Breast epithelium (tissue), 4 donors: ENCODE data around the gene CAMK2N2. TPM values are rescaled to one million over a fixed set of nuclear protein-coding genes. Genes with fewer than 3 reads are reported as not detected.

Source experiments
- DNase-seq, 2 donors: peaks; one replicate each; pipeline ENCODE4 v3.0.0-alpha.2; 2019; ENCODE audit warnings: low spot score in 2 of 2
- H3K27ac ChIP-seq, 2 donors: fragments of 200-600 bp; sonication (generic) in 1 of 2; one replicate each; pipeline ENCODE4 v1.5.1; 2016 to 2019; ENCODE audit warnings: mild to moderate bottlenecking in 1 of 2
- H3K27me3 ChIP-seq, 2 donors: fragments of 200-600 bp; sonication (generic) in 1 of 2; one replicate each; pipeline versions ENCODE4 v1.5.1 to v1.6.0; 2017 to 2019; ENCODE audit warnings: control low read depth in 1 of 2, mild to moderate bottlenecking in 1 of 2
- H3K36me3 ChIP-seq: fragments of 200-600 bp; one replicate; pipeline ENCODE4 v1.5.1; 2019
- H3K4me1 ChIP-seq, 2 donors: fragments of 200-600 bp; sonication (generic); one replicate each; pipeline ENCODE4 v1.5.1; 2016 to 2019; ENCODE audit warnings: control low read depth in 1 of 2
- H3K4me3 ChIP-seq, 3 donors: fragments of 200-600 bp; sonication (generic); 1 replicate in 2 of 3; 2 replicates in 1 of 3; pipeline ENCODE4 v1.5.1; 2016 to 2019; ENCODE audit warnings: mild to moderate bottlenecking in 3 of 3, moderate library complexity in 2 of 3
- H3K9me3 ChIP-seq, 2 donors: fragments of 200-600 bp; sonication (generic) in 1 of 2; one replicate each; pipeline ENCODE4 v1.5.1; 2016 to 2019; ENCODE audit warnings: control low read depth in 1 of 2
- CTCF ChIP-seq, 3 donors: fragments of 450-650 bp; IDR thresholded peaks; one replicate each; pipeline ENCODE4 v1.5.1; 2016 to 2017; ENCODE audit warnings: antibody characterized with exemption in 3 of 3, mild to moderate bottlenecking in 3 of 3, moderate library complexity in 3 of 3
- POLR2A ChIP-seq: fragments of 450-650 bp; IDR thresholded peaks from one replicate; pipeline ENCODE4 v1.6.1; 2016; ENCODE audit warnings: antibody characterized with exemption, mild to moderate bottlenecking, moderate library complexity
- POLR2AphosphoS5 ChIP-seq, 3 donors: sonication (generic); formaldehyde crosslinking; IDR thresholded peaks; one replicate each; pipeline ENCODE4 v1.6.1; 2017; ENCODE audit warnings: antibody characterized with exemption in 3 of 3
- intact Hi-C: fragments of 100-400 bp; cut with DNase I; formaldehyde crosslinking; loops from one replicate; pipeline ENCODE4 v1.15.1; 2023; ENCODE audit warnings: low total_unique reads
- total RNA-seq, 3 donors: library from RNA; depleted of rRNA; stranded (reverse); fragments of >200 nt; gene quantifications; one replicate each; pipeline ENCODE4 v1.1.0, GENCODE V29; 2016

CAMK2N2 gene
- total RNA-seq, 3 donors from 2014 or later, result not detected

DNA sequence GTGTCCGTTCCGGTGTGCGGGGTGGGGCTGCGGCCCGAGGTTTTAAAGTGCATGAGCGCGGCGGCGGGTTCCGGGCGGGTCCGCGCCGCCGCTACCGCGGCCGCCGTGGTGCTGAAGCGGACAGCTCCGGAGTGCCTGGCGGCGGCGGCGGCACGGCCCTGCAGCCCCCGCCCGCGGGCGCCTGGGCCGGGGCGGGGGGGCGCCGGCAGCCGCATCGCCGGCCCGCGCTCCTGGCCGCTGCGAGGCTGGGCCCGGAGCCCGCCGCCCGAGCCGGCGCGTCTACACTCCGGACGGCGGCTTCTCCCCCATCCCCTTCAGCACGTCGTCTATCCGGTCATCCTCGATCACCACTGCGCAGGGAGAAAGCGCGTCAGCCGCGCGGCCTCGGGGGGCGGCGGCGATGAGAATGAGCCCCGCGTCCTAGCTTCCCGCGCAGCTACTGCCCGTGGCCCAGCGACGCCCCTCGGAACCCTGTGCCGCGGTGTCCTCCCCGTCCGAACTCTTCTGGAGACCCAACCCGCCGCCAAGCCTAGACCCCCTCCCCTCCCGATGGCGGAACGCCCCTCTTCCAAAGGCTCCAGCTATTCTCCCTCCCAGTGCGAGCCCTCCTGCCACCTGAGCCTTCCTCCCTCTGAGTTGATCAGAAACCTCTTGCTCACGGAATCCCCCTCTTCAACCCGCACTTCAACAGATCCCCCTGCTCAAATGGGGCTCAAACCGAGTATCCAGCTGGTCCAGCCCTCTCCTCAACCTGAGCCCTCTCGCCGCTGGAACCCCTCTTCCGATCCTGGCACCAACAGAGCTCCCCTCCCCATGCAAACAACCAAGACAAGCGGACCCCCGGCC lies 1.3 kb downstream of the CAMK2N2 start:
- TF ChIP-seq CTCF (IDR thresholded peaks at IDR 0.05) (no peak), POLR2AphosphoS5 (IDR thresholded peaks at IDR 0.05) (no peak), POLR2A (no peak)
- Histone ChIP-seq H3K4me1 (peaks cover 0 to 20% of the 10 kb centered on the region in 2 donors), H3K4me3 (peak overlapping the region in 2 of 3 donors; percentile 55 to 75), H3K27me3 (peaks cover 16 to 29% of the 10 kb centered on the region in 2 donors), H3K9me3 (no peaks in the 10 kb centered on the region), H3K36me3 (no peaks in the 10 kb centered on the region), H3K27ac (no peak overlapping the region)
- intact Hi-C loops, result no loop called here
- no peak for DNase-seq

- peak overlapping the region in 1 of 3 donors; percentile 75 for H3K4me3 ChIP-seq
- no peaks in the 10 kb centered on the region for H3K36me3 ChIP-seq
- DNase-seq, result no peak
- H3K27ac ChIP-seq, result no peak overlapping the region
- H3K9me3 ChIP-seq, result no peaks in the 10 kb centered on the region
- intact Hi-C loops, result no loop called here
- TF ChIP-seq POLR2AphosphoS5 (IDR thresholded peaks at IDR 0.05), result no peak
- no peak for TF ChIP-seq CTCF (IDR thresholded peaks at IDR 0.05)
- H3K4me1 ChIP-seq, result peaks cover 0 to 20% of the 10 kb centered on the region in 2 donors
- H3K27me3 ChIP-seq, result peaks cover 16 to 25% of the 10 kb centered on the region in 2 donors
Observed at GRCh38 chr3:184259396-184259877, 1.9 kb downstream of the CAMK2N2 start.

DNA sequence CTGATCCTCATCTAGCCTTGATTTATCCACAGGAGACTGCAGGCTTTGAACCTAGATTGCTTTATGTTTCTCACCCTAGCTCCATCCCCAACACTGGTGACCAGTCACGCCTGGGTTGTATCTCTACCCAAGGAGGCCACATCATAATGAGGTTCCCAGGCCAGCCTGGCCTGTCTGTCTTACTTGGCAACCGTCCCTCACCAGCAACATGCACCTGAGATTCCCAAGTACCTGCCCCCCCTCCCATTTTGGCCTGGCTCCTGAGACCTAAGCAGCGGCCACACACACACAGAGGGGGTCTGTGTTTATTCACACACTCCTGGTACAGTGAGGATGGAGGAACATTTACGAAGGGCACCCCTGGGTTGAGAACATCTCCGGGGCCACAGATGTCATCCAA lies 2.4 kb downstream of the CAMK2N2 start:
- Histone ChIP-seq H3K27ac (no peak overlapping the region), H3K4me3 (no peak overlapping the region), H3K4me1 (peaks cover 0 to 20% of the 10 kb centered on the region in 2 donors), H3K27me3 (peaks cover 16 to 21% of the 10 kb centered on the region in 2 donors), H3K9me3 (no peaks in the 10 kb centered on the region), H3K36me3 (no peaks in the 10 kb centered on the region)
- no peak for DNase-seq
- TF ChIP-seq POLR2AphosphoS5 (IDR thresholded peaks at IDR 0.05) (no peak), CTCF (IDR thresholded peaks at IDR 0.05) (no peak), POLR2A (no peak)
- intact Hi-C loops, result no loop called here

GRCh38 chr3:184257083-184257915 lies 4.1 kb downstream of the CAMK2N2 start:
- Histone ChIP-seq H3K9me3 (no peaks in the 10 kb centered on the region), H3K4me3 (no peak overlapping the region), H3K4me1 (peaks cover 0 to 17% of the 10 kb centered on the region in 2 donors), H3K27ac (no peak overlapping the region), H3K27me3 (peaks cover 9 to 14% of the 10 kb centered on the region in 2 donors), H3K36me3 (no peaks in the 10 kb centered on the region)
- DNase-seq, result no peak
- intact Hi-C loops, result no loop called here
- TF ChIP-seq POLR2A, result no peak
- TF ChIP-seq CTCF (IDR thresholded peaks at IDR 0.05), result no peak
- no peak for TF ChIP-seq POLR2AphosphoS5 (IDR thresholded peaks at IDR 0.05)
